ENCODE data around the gene ZFR. TPM values are rescaled to one million over a fixed set of nuclear protein-coding genes. Genes with fewer than 3 reads are reported as not detected.

Gene ZFR
- total and polyA plus RNA-seq, 2 experiments from 2014 or later: 59.1 to 93.3 TPM

DNA sequence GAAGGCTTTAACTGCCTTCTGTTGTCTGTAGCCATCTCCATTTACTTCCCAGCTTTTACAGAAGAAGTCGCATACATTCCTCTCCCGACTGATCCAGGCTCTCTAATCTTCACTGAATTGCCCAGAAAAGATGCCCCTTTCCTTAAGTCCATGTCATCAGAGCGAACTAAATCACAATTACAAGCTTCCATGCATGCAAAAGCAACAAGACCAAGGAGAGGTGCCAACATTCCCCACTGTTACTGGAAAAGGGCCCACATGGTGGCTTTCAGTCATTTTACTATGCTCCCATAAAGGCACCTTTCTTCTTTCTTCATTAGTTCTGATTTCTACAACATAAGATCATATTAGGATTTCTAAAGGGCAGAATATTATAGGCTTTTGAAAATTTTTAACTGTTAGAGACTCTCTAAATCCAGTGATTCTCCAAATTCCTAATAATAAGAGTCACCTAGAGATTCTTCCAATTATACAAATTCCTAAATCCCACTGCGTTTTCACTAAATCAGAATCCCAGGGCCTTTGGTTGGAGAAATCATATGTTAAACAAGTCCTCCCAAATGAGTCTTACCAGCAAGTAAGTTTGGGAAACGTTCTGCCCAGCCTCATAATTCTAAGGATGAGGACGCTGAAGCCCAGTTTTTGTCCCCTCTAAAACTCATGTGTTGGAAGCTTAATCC, 17.0 kb upstream of the ZFR start:
- Histone ChIP-seq H3K9me3 (ENCODE audit: low read depth) (no peaks in the 10 kb centered on the region), H3K4me3 (no peak overlapping the region), H2AFZ (no peak overlapping the region), H4K20me1 (ENCODE audit: insufficient read depth, poor library complexity, severe bottlenecking) (no peaks in the 10 kb centered on the region), H3K4me2 (no peak overlapping the region), H3K79me2 (no peaks in the 10 kb centered on the region), H3K27ac (no peak overlapping the region), H3K4me1 (ENCODE audit: insufficient read depth) (no peaks in the 10 kb centered on the region), H3K9me2 (replicated peaks; ENCODE audit: insufficient read depth) (no peaks in the 10 kb centered on the region), H3K36me3 (replicated peaks; ENCODE audit: insufficient read depth, low read depth) (no peaks in the 10 kb centered on the region), H3K27me3 (no peaks in the 10 kb centered on the region)
- TF ChIP-seq, protein P1, sequence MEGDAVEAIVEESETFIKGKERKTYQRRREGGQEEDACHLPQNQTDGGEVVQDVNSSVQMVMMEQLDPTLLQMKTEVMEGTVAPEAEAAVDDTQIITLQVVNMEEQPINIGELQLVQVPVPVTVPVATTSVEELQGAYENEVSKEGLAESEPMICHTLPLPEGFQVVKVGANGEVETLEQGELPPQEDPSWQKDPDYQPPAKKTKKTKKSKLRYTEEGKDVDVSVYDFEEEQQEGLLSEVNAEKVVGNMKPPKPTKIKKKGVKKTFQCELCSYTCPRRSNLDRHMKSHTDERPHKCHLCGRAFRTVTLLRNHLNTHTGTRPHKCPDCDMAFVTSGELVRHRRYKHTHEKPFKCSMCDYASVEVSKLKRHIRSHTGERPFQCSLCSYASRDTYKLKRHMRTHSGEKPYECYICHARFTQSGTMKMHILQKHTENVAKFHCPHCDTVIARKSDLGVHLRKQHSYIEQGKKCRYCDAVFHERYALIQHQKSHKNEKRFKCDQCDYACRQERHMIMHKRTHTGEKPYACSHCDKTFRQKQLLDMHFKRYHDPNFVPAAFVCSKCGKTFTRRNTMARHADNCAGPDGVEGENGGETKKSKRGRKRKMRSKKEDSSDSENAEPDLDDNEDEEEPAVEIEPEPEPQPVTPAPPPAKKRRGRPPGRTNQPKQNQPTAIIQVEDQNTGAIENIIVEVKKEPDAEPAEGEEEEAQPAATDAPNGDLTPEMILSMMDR (IDR thresholded peaks at IDR 0.05; ENCODE audit: poor library complexity): no peak
- TF ChIP-seq EZH2 (IDR thresholded peaks at IDR 0.05; ENCODE audit: borderline replicate concordance): no peak
- no peak for TF ChIP-seq EZH2phosphoT487 (IDR thresholded peaks at IDR 0.05; ENCODE audit: low read depth, severe bottlenecking, unreplicated experiment)
- 79% methylated on average over 6 of the region's 6 CpGs for WGBS (ENCODE audit: low lambda C conversion rate, missing lambda C conversion rate)
- no peak for DNase-seq (ENCODE audit: low spot score)

DNA sequence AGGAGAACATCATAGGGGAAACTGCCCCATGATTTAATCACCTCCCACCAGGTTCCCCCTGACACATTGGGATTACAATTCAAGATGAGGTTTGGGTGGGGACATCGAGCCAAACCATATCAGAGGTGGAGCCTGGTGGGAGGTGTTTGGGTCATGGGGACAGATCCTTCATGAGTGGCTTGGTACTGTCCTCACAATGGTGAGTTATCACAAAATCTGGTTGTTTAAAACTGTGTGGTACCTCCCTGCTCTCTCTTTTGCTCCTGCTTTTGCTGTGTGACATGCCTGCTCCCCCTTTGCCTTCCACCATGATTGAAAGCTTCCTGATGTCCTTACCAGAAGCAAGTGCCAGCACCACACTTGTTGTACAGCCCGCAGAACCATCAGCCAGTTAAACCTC, 16.2 kb upstream of the ZFR start:
- Histone ChIP-seq H4K20me1 (ENCODE audit: insufficient read depth, poor library complexity, severe bottlenecking) (no peaks in the 10 kb centered on the region), H3K4me2 (no peak overlapping the region), H3K79me2 (no peaks in the 10 kb centered on the region), H2AFZ (no peak overlapping the region), H3K36me3 (replicated peaks; ENCODE audit: insufficient read depth, low read depth) (no peaks in the 10 kb centered on the region), H3K9me3 (ENCODE audit: low read depth) (no peaks in the 10 kb centered on the region), H3K4me3 (no peak overlapping the region), H3K27ac (no peak overlapping the region), H3K9me2 (replicated peaks; ENCODE audit: insufficient read depth) (no peaks in the 10 kb centered on the region), H3K27me3 (no peaks in the 10 kb centered on the region), H3K4me1 (ENCODE audit: insufficient read depth) (no peaks in the 10 kb centered on the region)
- 88% methylated on average over 2 of the region's 2 CpGs for WGBS (ENCODE audit: low lambda C conversion rate, missing lambda C conversion rate)
- DNase-seq (ENCODE audit: low spot score): no peak
- TF ChIP-seq, protein P1 (IDR thresholded peaks at IDR 0.05; ENCODE audit: poor library complexity): no peak
- TF ChIP-seq EZH2phosphoT487 (IDR thresholded peaks at IDR 0.05; ENCODE audit: low read depth, severe bottlenecking, unreplicated experiment): no peak
- TF ChIP-seq EZH2 (IDR thresholded peaks at IDR 0.05; ENCODE audit: borderline replicate concordance): no peak

GRCh38 chr5:32458880-32459495, 14.4 kb upstream of the ZFR start:
- H3K4me2 ChIP-seq: no peak overlapping the region
- no peaks in the 10 kb centered on the region for H3K36me3 ChIP-seq (replicated peaks; ENCODE audit: insufficient read depth, low read depth)
- no peak overlapping the region for H3K4me3 ChIP-seq
- H4K20me1 ChIP-seq (ENCODE audit: insufficient read depth, poor library complexity, severe bottlenecking): no peaks in the 10 kb centered on the region
- no peaks in the 10 kb centered on the region for H3K4me1 ChIP-seq (ENCODE audit: insufficient read depth)
- H3K27ac ChIP-seq: no peak overlapping the region
- H3K79me2 ChIP-seq: no peaks in the 10 kb centered on the region
- TF ChIP-seq, protein P1 (IDR thresholded peaks at IDR 0.05; ENCODE audit: poor library complexity): no peak
- TF ChIP-seq EZH2phosphoT487 (IDR thresholded peaks at IDR 0.05; ENCODE audit: low read depth, severe bottlenecking, unreplicated experiment): no peak
- TF ChIP-seq EZH2 (IDR thresholded peaks at IDR 0.05; ENCODE audit: borderline replicate concordance): no peak
- no peak for DNase-seq (ENCODE audit: low spot score)
- no peaks in the 10 kb centered on the region for H3K27me3 ChIP-seq
- H3K9me3 ChIP-seq (ENCODE audit: low read depth): no peaks in the 10 kb centered on the region
- no peak overlapping the region for H2AFZ ChIP-seq
- 87% methylated on average over 5 of the region's 5 CpGs for WGBS (ENCODE audit: low lambda C conversion rate, missing lambda C conversion rate)
- H3K9me2 ChIP-seq (replicated peaks; ENCODE audit: insufficient read depth): no peaks in the 10 kb centered on the region
